Thoracic aorta endothelial cell (primary cell): ENCODE measurements around the gene SLC18B1. TPM values are rescaled to one million over a fixed set of nuclear protein-coding genes. Genes with fewer than 3 reads are reported as not detected.
A peak's percentile ranks its signal among the peaks of the same experiment; 100 is the strongest.

Source experiments
- small RNA-seq: library from RNA; depleted of rRNA; stranded (forward); fragments of <200 nt; gene quantifications from one replicate; pipeline ENCODE3, GENCODE V24; 2012
- total RNA-seq: library from RNA; depleted of rRNA; stranded (reverse); fragments of >200 nt; gene quantifications from 2 replicates; pipeline ENCODE4 v1.2.3, GENCODE V29; 2012

SLC18B1 gene
- total RNA-seq, result 13.1 and 13.4 TPM in 2 replicates

GRCh38 chr6:132797951-132798868 is at the start of gene SLC18B1:
Gene SLC18B1, minus strand, starts transcription at chr6:132798637. Its CDS starts 181 bp downstream, at chr6:132798456.

Small RNA genes within 50 kb of the gene (small RNA-seq; reads per million reads assigned to genes)
- 526 reads per million, percentile 99 among the genes with 10 or more reads in this experiment for gene SNORA33
- gene SNORD100, result 43.8 reads per million, percentile 97 among the genes with 10 or more reads in this experiment
- gene SNORD101, result 2,485 reads per million, percentile 100 among the genes with 10 or more reads in this experiment

Other genes starting within 250 kb of the SLC18B1 start
- not detected in 2 replicates for gene TAAR8, start 246.0 kb downstream of the SLC18B1 start, total RNA-seq
- gene TAAR6, start 228.3 kb downstream of the SLC18B1 start, total RNA-seq, result not detected in 2 replicates
- not detected in 2 replicates for gene TAAR5, start 208.9 kb downstream of the SLC18B1 start, total RNA-seq
- gene TAAR2, start 174.4 kb downstream of the SLC18B1 start, total RNA-seq, result not detected in 2 replicates
- gene TAAR1, start 139.5 kb downstream of the SLC18B1 start, total RNA-seq, result not detected in 2 replicates
- 0.07 TPM in 1 of 2 replicates, not detected in the other for gene VNN1, start 84.6 kb downstream of the SLC18B1 start, total RNA-seq
- gene VNN2, start 40.7 kb downstream of the SLC18B1 start, total RNA-seq, result not detected in 2 replicates
- gene RPS12, start 15.9 kb upstream of the SLC18B1 start, total RNA-seq, result 910 and 958 TPM in 2 replicates